IMR-90 (cell line): ENCODE data around the gene EML4. TPM values are rescaled to one million over a fixed set of nuclear protein-coding genes. Genes with fewer than 3 reads are reported as not detected.

Experiments used
- ATAC-seq: fragments of 200-7000 bp; cut with Tn5 transposase; 2 replicates; pipeline ENCODE4 v1.9.1; 2020; ENCODE audit warnings: low read depth, mild to moderate bottlenecking, moderate library complexity
- BruUV-seq: library from RNA; stranded (reverse); fragments of 400-500 nt; replicated peaks from 2 replicates; lab custom pipeline; 2021; lab: Mats Ljungman, UMichigan
- CTCF ChIA-PET: fragments of 300-600 bp; formaldehyde crosslinking; extraction: SDS; loops from one replicate; lab custom pipeline; 2021; ENCODE audit warnings: antibody characterized with exemption; lab: Yijun Ruan, JAX
- POLR2A ChIA-PET: fragments of 300-600 bp; sonication (Branson Sonifier 250); formaldehyde crosslinking; loops from one replicate; lab custom pipeline; 2022; ENCODE audit warnings: antibody characterized with exemption; ENCODE audit not compliant: unreplicated experiment; lab: Charles Lee
- DNase-seq: peaks from one replicate; pipeline ENCODE4 v3.0.0; 2013
- H2AFZ ChIP-seq: replicated peaks from 2 replicates; pipeline ENCODE3; 2013; ENCODE audit warnings: low read length, mild to moderate bottlenecking; ENCODE audit not compliant: poor library complexity
- H2AK5ac ChIP-seq: 2 replicates; pipeline ENCODE4 v1.6.1; 2013; ENCODE audit warnings: low read depth, low read length, inconsistent platforms
- H2AK9ac ChIP-seq: replicated peaks from 2 replicates; pipeline ENCODE3; 2013; ENCODE audit warnings: mild to moderate bottlenecking, low read depth, low read length, moderate library complexity; ENCODE audit not compliant: poor library complexity
- H2BK120ac ChIP-seq: 2 replicates; pipeline ENCODE4 v1.6.1; 2013; ENCODE audit warnings: low read depth, low read length, inconsistent platforms
- H2BK15ac ChIP-seq: 3 replicates; pipeline ENCODE4 v1.6.1; 2013; ENCODE audit warnings: low read depth, low read length, inconsistent platforms
- H2BK20ac ChIP-seq: 2 replicates; pipeline ENCODE4 v1.6.1; 2013; ENCODE audit warnings: low read depth, mild to moderate bottlenecking, inconsistent platforms, low read length, moderate library complexity
- H2BK5ac ChIP-seq: 2 replicates; pipeline ENCODE4 v1.6.1; 2013; ENCODE audit warnings: mild to moderate bottlenecking, low read depth, low read length, inconsistent platforms; ENCODE audit not compliant: poor library complexity, severe bottlenecking
- H3K14ac ChIP-seq: replicated peaks from 2 replicates; pipeline ENCODE4 v1.6.1; 2013; ENCODE audit warnings: low read depth, low read length, inconsistent platforms
- H3K18ac ChIP-seq: 2 replicates; pipeline ENCODE4 v1.6.1; 2013; ENCODE audit warnings: low read depth, low read length, control low read depth
- H3K23ac ChIP-seq: 2 replicates; pipeline ENCODE4 v1.6.1; 2013; ENCODE audit warnings: low read depth, low read length, inconsistent platforms
- H3K27ac ChIP-seq: 2 replicates; pipeline ENCODE4 v1.5.1; 2013; ENCODE audit warnings: mild to moderate bottlenecking, control low read depth, low read length; ENCODE audit not compliant: insufficient read depth
- H3K27me3 ChIP-seq: 2 replicates; pipeline ENCODE4 v1.6.1; 2013; ENCODE audit warnings: low read length; ENCODE audit not compliant: control insufficient read depth, insufficient read depth
- H3K36me3 ChIP-seq: 2 replicates; pipeline ENCODE4 v1.6.1; 2013; ENCODE audit warnings: low read length, mixed read lengths; ENCODE audit not compliant: control insufficient read depth, insufficient read depth
- H3K4ac ChIP-seq: 2 replicates; pipeline ENCODE4 v1.6.1; 2013; ENCODE audit warnings: low read depth, low read length, inconsistent platforms
- H3K4me1 ChIP-seq: 2 replicates; pipeline ENCODE4 v1.6.1; 2013; ENCODE audit warnings: low read length, mixed read lengths; ENCODE audit not compliant: control insufficient read depth, insufficient read depth
- H3K4me2 ChIP-seq: 2 replicates; pipeline ENCODE4 v1.6.1; 2013; ENCODE audit warnings: low read depth, mild to moderate bottlenecking, control low read depth, low read length, moderate library complexity
- H3K4me3 ChIP-seq: 2 replicates; pipeline ENCODE4 v1.5.1; 2013; ENCODE audit warnings: low read depth, mild to moderate bottlenecking, control low read depth, low read length, moderate library complexity; ENCODE audit not compliant: insufficient read depth
- H3K56ac ChIP-seq: 2 replicates; pipeline ENCODE4 v1.6.1; 2013; ENCODE audit warnings: low read length, inconsistent platforms; ENCODE audit not compliant: insufficient read depth; ENCODE audit errors: extremely low read depth
- H3K79me1 ChIP-seq, 2 experiments: 2 replicates each; pipeline ENCODE4 v1.6.1; 2013; ENCODE audit warnings: low read length in 2 of 2, inconsistent platforms in 1 of 2, low read depth in 1 of 2
- H3K9ac ChIP-seq: 2 replicates; pipeline ENCODE4 v1.6.1; 2013; ENCODE audit warnings: low read depth, low read length, control low read depth
- H3K9me1 ChIP-seq: 2 replicates; pipeline ENCODE4 v1.6.1; 2013; ENCODE audit warnings: low read length, inconsistent platforms; ENCODE audit not compliant: insufficient read depth
- H3K9me3 ChIP-seq: 2 replicates; pipeline ENCODE4 v1.6.1; 2013; ENCODE audit warnings: low read length; ENCODE audit not compliant: control insufficient read depth, insufficient read depth
- H4K20me1 ChIP-seq: 2 replicates; pipeline ENCODE4 v1.6.1; 2013; ENCODE audit warnings: low read length, inconsistent platforms; ENCODE audit not compliant: insufficient read depth
- H4K5ac ChIP-seq: 2 replicates; pipeline ENCODE4 v1.6.1; 2013; ENCODE audit warnings: mild to moderate bottlenecking, low read depth, low read length, control low read depth
- H4K8ac ChIP-seq, 2 experiments: 2 replicates each; pipeline ENCODE4 v1.6.1; 2013; ENCODE audit warnings: low read depth in 2 of 2, low read length in 2 of 2, control low read depth in 1 of 2, inconsistent platforms in 1 of 2
- H4K91ac ChIP-seq: 2 replicates; pipeline ENCODE4 v1.6.1; 2013; ENCODE audit warnings: low read depth, low read length, inconsistent platforms; ENCODE audit not compliant: insufficient read depth
- BHLHE40 ChIP-seq: fragments of 150-350 bp; IDR thresholded peaks from 2 replicates; pipeline ENCODE4 v1.6.1; 2016; ENCODE audit warnings: mild to moderate bottlenecking, low read depth, low read length
- CHD1 ChIP-seq: IDR thresholded peaks from 2 replicates; pipeline ENCODE4 v1.6.1; 2012; ENCODE audit warnings: low read depth, low read length, improper control_type of control experiment
- FOS ChIP-seq: fragments of 150-350 bp; IDR thresholded peaks from 2 replicates; pipeline ENCODE4 v1.6.1; 2016; ENCODE audit warnings: low read depth, low read length
- MAZ ChIP-seq: IDR thresholded peaks from 2 replicates; pipeline ENCODE4 v1.6.1; 2012; ENCODE audit warnings: low read depth, mild to moderate bottlenecking, low read length, improper control_type of control experiment, moderate library complexity, borderline replicate concordance
- NFE2L2 ChIP-seq: fragments of 150-350 bp; IDR thresholded peaks from 2 replicates; pipeline ENCODE4 v1.6.1; 2016; ENCODE audit warnings: low read depth, mild to moderate bottlenecking, low read length
- POLR2A ChIP-seq: IDR thresholded peaks from 2 replicates; pipeline ENCODE4 v1.6.1; 2012; ENCODE audit warnings: mild to moderate bottlenecking, low read depth, low read length
- RAD21 ChIP-seq: IDR thresholded peaks from 2 replicates; pipeline ENCODE4 v1.6.1; 2012; ENCODE audit warnings: low read length, improper control_type of control experiment
- RCOR1 ChIP-seq: IDR thresholded peaks from 2 replicates; pipeline ENCODE4 v1.6.1; 2012; ENCODE audit warnings: mild to moderate bottlenecking, low read length, improper control_type of control experiment; ENCODE audit not compliant: insufficient replicate concordance
- WGBS, 2 experiments: methylation state at CpG; one replicate each; pipeline versions ENCODE4 v1.1.5 to v1.1.7; 2013; ENCODE audit warnings: missing lambda C conversion rate in 2 of 2; ENCODE audit not compliant: insufficient read length in 1 of 2; ENCODE audit errors: extremely low coverage in 2 of 2; 5-methylcytosine and 5-hydroxymethylcytosine counted together
- dilution Hi-C: fragments of 300-500 bp; cut with HindIII; formaldehyde crosslinking; loops from one replicate; pipeline ENCODE4 v1.14.3; 2018; ENCODE audit warnings: low sequenced_read_pairs; ENCODE audit not compliant: unreplicated experiment
- in situ Hi-C: fragments of 300-500 bp; cut with MboI; formaldehyde crosslinking; loops from 3 replicates; pipeline ENCODE4 v1.14.3; 2019; ENCODE audit warnings: low sequenced_read_pairs, inconsistent platforms, mixed read lengths
- intact Hi-C: fragments of 100-400 bp; cut with micrococcal nuclease; formaldehyde crosslinking; loops from 2 replicates; pipeline ENCODE4 v1.10.0; 2022
- polyA plus RNA-seq, 3 experiments: library from polyadenylated mRNA; depleted of rRNA; stranded (reverse); fragments of >200 nt; gene quantifications; 2 replicates each; pipeline ENCODE4 v1.2.3, GENCODE V29; 2012; ENCODE audit warnings: low replicate concordance in 1 of 3
- total RNA-seq: library from RNA; depleted of rRNA; stranded (reverse); fragments of >200 nt; gene quantifications from 2 replicates; pipeline ENCODE4 v1.2.3, GENCODE V29; 2012
- TF ChIP-seq, protein P1 (sequence below): fragments of 150-350 bp; IDR thresholded peaks from 2 replicates; pipeline ENCODE4 v1.6.1; 2016; ENCODE audit warnings: low read depth, mild to moderate bottlenecking, low read length, moderate library complexity, borderline replicate concordance

The EML4 gene
- total and polyA plus RNA-seq, 2 of the 4 experiments (the other 2 are of a cell fraction) = 29.7 to 73.7 TPM

GRCh38 chr2:42178335-42178734 is 9.2 kb downstream of the EML4 start:
- intact Hi-C loops = no loop called here
- Histone ChIP-seq H3K56ac (no peak overlapping the region), H4K20me1 (peaks cover 21% of the 10 kb centered on the region), H3K27me3 (no peaks in the 10 kb centered on the region), H3K27ac (no peak overlapping the region), H3K4ac (no peak overlapping the region), H2BK5ac (no peak overlapping the region), H3K4me2 (no peak overlapping the region), H2AFZ (no peak overlapping the region), H2AK9ac (no peak overlapping the region), H3K79me1 (peaks cover 29 to 70% of the 10 kb centered on the region in 2 experiments), H3K9ac (no peak overlapping the region), H3K18ac (no peak overlapping the region), H3K4me1 (peaks cover 13% of the 10 kb centered on the region), H3K14ac (no peak overlapping the region), H3K23ac (no peak overlapping the region), H4K8ac (no peak overlapping the region), H3K9me3 (no peaks in the 10 kb centered on the region), H2AK5ac (no peak overlapping the region), H3K4me3 (no peak overlapping the region), H4K91ac (no peak overlapping the region), H2BK120ac (no peak overlapping the region), H4K5ac (no peak overlapping the region), H2BK20ac (no peak overlapping the region), H3K9me1 (peaks cover 7% of the 10 kb centered on the region), H2BK15ac (no peak overlapping the region), H3K36me3 (peaks cover 1% of the 10 kb centered on the region; the same call in 1 of the 2 replicates)
- BruUV-seq = no TSS peak
- ChIA-PET POLR2A (interaction anchor here (0.5 kb wide), 1 partner anchor 55 kb away, joined by 4 read pairs; no protein-coding TSS in a partner anchor), CTCF (no interaction called here)
- DNase-seq = no peak
- TF ChIP-seq BHLHE40 (no peak), POLR2A (no peak), MAZ (no peak), NFE2L2 (no peak), RAD21 (no peak), CHD1 (no peak), FOS (no peak), RCOR1 (no peak)
- TF ChIP-seq, protein P1, sequence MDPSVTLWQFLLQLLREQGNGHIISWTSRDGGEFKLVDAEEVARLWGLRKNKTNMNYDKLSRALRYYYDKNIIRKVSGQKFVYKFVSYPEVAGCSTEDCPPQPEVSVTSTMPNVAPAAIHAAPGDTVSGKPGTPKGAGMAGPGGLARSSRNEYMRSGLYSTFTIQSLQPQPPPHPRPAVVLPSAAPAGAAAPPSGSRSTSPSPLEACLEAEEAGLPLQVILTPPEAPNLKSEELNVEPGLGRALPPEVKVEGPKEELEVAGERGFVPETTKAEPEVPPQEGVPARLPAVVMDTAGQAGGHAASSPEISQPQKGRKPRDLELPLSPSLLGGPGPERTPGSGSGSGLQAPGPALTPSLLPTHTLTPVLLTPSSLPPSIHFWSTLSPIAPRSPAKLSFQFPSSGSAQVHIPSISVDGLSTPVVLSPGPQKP = no peak
- no peak for ATAC-seq
- WGBS, 2 experiments = no CpG with 5 or more reads among the region's 6 CpGs
- in situ Hi-C loops = no loop called here
- dilution Hi-C loops = no loop called here
